Measurements from ENCODE around the gene THBS2. TPM values are rescaled to one million over a fixed set of nuclear protein-coding genes. Genes with fewer than 3 reads are reported as not detected.

THBS2 gene
- total RNA-seq, 3 donors from 2014 or later (not counting 1 experiment from before 2014, with no cell fraction given) = not detected

GRCh38 chr6:169175360-169175887, 78.2 kb downstream of the THBS2 start:
- Mint-ChIP-seq H3K4me3 (no peak overlapping the region), H3K9me3 (no peaks in the 10 kb centered on the region), H3K36me3 (no peaks in the 10 kb centered on the region), H3K4me1 (no peaks in the 10 kb centered on the region), H3K27me3 (ENCODE audit: low read depth in 2 of 2) (peaks cover 0 to 4% of the 10 kb centered on the region in 2 donors), H3K27ac (no peak overlapping the region)
- 81% methylated on average over 15 of the region's 15 CpGs for WGBS (ENCODE audit: insufficient coverage)
- TF ChIP-seq, protein P1, sequence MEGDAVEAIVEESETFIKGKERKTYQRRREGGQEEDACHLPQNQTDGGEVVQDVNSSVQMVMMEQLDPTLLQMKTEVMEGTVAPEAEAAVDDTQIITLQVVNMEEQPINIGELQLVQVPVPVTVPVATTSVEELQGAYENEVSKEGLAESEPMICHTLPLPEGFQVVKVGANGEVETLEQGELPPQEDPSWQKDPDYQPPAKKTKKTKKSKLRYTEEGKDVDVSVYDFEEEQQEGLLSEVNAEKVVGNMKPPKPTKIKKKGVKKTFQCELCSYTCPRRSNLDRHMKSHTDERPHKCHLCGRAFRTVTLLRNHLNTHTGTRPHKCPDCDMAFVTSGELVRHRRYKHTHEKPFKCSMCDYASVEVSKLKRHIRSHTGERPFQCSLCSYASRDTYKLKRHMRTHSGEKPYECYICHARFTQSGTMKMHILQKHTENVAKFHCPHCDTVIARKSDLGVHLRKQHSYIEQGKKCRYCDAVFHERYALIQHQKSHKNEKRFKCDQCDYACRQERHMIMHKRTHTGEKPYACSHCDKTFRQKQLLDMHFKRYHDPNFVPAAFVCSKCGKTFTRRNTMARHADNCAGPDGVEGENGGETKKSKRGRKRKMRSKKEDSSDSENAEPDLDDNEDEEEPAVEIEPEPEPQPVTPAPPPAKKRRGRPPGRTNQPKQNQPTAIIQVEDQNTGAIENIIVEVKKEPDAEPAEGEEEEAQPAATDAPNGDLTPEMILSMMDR (IDR thresholded peaks at IDR 0.05) = no peak
- no peak for DNase-seq
- H3K4me1 ChIP-seq (ENCODE audit: control insufficient read depth, insufficient read depth, low read length) = no peaks in the 10 kb centered on the region
- no peaks in the 10 kb centered on the region for H3K9me3 ChIP-seq (ENCODE audit: control insufficient read depth, insufficient read depth, low read length)
- H3K27ac ChIP-seq (ENCODE audit: low read length) = no peak overlapping the region
- ATAC-seq = no peak
- no peak overlapping the region for H3K4me3 ChIP-seq (ENCODE audit: low read length)
- no peaks in the 10 kb centered on the region for H3K27me3 ChIP-seq (ENCODE audit: control insufficient read depth, insufficient read depth, low read length)
- intact Hi-C loops (cut with micrococcal nuclease) = no loop called here
- no peaks in the 10 kb centered on the region for H3K36me3 ChIP-seq (ENCODE audit: control insufficient read depth, insufficient read depth, low read length)

DNA sequence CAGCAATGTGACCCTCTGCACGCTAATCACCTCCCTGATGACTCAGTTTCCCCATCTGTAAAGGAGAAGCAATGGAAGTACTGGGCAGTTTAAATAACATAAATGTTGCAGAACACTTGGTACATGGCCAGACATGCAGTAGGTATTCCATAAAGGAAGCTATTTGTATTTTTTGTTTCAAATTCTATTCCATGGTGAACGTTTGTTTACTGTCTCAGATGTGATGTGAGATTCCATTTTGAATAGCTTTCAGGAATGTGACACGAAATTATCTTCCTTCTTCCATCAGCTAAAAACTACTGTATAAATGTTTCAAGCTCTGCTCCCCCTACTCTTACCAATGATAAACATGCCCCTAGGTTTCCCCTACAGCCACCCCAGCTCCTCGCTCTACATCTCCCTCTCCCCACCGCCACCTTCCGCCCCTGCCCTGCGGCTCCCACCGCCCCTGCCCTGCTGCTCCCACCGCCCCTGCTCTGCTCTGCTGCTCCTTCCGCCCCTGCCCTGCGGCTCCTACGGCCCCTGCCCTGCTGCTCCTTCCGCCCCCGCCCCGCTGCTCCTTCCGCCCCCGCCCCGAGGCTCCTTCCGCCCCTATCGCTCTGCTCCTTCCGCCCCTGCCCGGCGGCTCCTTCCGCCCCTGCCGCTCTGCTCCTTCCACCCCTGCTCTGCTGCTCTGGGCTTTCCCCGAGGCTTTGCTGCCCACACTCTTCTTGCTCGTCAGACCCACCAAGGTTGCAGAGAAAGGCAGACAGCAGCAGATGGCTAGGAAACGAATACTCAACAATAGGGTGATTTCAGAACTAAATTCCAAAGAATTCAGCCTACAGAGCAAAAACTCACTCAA, 78.9 kb downstream of the THBS2 start:
- Histone ChIP-seq H3K27me3 (ENCODE audit: control insufficient read depth, insufficient read depth, low read length) (no peaks in the 10 kb centered on the region), H3K9me3 (ENCODE audit: control insufficient read depth, insufficient read depth, low read length) (no peaks in the 10 kb centered on the region), H3K4me3 (ENCODE audit: low read length) (no peak overlapping the region), H3K36me3 (ENCODE audit: control insufficient read depth, insufficient read depth, low read length) (no peaks in the 10 kb centered on the region), H3K4me1 (ENCODE audit: control insufficient read depth, insufficient read depth, low read length) (no peaks in the 10 kb centered on the region), H3K27ac (ENCODE audit: low read length) (no peak overlapping the region)
- Mint-ChIP-seq H3K27me3 (ENCODE audit: low read depth in 2 of 2) (peaks cover 0 to 4% of the 10 kb centered on the region in 2 donors), H3K9me3 (no peaks in the 10 kb centered on the region), H3K27ac (no peak overlapping the region), H3K36me3 (no peaks in the 10 kb centered on the region), H3K4me3 (no peak overlapping the region), H3K4me1 (no peaks in the 10 kb centered on the region)
- WGBS (ENCODE audit: insufficient coverage) = 80% methylated on average over 26 of the region's 28 CpGs
- TF ChIP-seq, protein P1 (IDR thresholded peaks at IDR 0.05) = no peak
- DNase-seq (no peak), ATAC-seq (no peak)
- intact Hi-C loops (cut with micrococcal nuclease) = no loop called here

DNA sequence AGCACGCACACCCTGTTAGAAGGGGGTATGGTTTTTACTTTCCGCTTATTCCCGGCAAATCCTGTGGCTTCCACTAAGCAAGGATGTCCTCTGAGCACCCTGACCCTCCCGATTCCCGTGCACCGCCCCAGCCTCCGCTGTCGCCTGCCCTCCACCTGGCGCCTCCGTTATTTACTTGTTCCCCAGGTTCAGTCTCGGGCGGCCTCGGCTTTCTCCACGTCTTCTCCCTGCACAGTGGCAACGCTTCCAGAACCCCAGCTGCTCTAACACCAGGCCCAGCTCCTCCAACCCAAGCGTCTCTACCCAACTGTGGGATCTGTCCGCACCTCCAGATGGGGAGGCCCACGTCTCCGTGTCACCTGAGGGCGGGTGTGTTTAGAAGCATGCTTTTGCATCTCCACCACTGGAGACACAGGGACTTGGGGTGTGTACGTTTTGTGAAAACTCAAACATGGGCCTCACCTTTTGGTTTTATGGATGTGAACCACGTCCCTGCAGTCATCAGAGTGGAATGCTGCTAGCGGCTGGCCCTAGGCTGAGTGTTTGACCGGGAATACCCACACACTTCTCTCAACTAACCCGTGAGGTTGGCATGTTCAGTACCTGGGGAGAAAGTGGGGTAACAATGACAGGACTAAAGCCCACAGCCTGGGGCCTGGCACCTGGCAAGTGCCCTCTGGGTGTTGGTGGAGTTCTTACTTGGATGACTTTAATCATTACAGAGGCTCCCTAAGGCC, 79.9 kb downstream of the THBS2 start:
- Mint-ChIP-seq H3K27me3 (ENCODE audit: low read depth in 2 of 2) (peaks cover 0 to 4% of the 10 kb centered on the region in 2 donors), H3K4me3 (no peak overlapping the region), H3K36me3 (no peaks in the 10 kb centered on the region), H3K4me1 (no peaks in the 10 kb centered on the region), H3K9me3 (no peaks in the 10 kb centered on the region), H3K27ac (no peak overlapping the region)
- TF ChIP-seq, protein P1 (IDR thresholded peaks at IDR 0.05) = no peak
- intact Hi-C loops (cut with micrococcal nuclease) = no loop called here
- Histone ChIP-seq H3K27ac (ENCODE audit: low read length) (no peak overlapping the region), H3K4me3 (ENCODE audit: low read length) (no peak overlapping the region), H3K9me3 (ENCODE audit: control insufficient read depth, insufficient read depth, low read length) (no peaks in the 10 kb centered on the region), H3K4me1 (ENCODE audit: control insufficient read depth, insufficient read depth, low read length) (no peaks in the 10 kb centered on the region), H3K27me3 (ENCODE audit: control insufficient read depth, insufficient read depth, low read length) (no peaks in the 10 kb centered on the region), H3K36me3 (ENCODE audit: control insufficient read depth, insufficient read depth, low read length) (no peaks in the 10 kb centered on the region)
- no peak for DNase-seq
- WGBS (ENCODE audit: insufficient coverage) = 86% methylated on average over 23 of the region's 25 CpGs
- no peak for ATAC-seq

All from natural killer cell (primary cell).